Measurements from ENCODE around the gene SOX9.
"Not testable (repeated sequence)": the region's sequence is repeated elsewhere in the genome, so short reads cannot be mapped to it uniquely, and the experiment has no call there.

SOX9 gene

GRCh38 chr17:72126575-72127486, 6.0 kb downstream of the SOX9 start:
- DNase-seq = no peak

DNA sequence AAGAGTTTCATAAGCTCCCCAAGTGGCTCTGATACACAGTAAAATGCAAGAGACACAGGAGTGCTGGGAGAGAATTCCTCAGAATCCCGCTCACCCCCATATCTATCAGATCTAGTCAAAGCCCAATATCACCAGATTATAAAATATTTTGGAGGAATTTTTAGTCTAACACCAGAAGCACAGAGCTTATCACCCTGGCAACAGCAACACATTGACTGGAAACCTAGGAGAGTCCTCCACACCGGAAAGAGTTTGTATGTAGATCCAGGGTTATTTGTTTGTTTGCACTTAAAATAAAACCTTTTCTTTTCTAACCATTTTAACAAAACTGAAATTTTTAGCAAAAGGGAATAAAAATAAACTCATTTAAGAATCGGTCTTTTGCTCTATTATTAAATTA, 7.2 kb downstream of the SOX9 start:
- DNase-seq = no peak

GRCh38 chr17:72134608-72135394, 14.0 kb downstream of the SOX9 start:
- DNase-seq = no peak

GRCh38 chr17:72135546-72136325, 14.9 kb downstream of the SOX9 start:
- DNase-seq = no peak

DNA sequence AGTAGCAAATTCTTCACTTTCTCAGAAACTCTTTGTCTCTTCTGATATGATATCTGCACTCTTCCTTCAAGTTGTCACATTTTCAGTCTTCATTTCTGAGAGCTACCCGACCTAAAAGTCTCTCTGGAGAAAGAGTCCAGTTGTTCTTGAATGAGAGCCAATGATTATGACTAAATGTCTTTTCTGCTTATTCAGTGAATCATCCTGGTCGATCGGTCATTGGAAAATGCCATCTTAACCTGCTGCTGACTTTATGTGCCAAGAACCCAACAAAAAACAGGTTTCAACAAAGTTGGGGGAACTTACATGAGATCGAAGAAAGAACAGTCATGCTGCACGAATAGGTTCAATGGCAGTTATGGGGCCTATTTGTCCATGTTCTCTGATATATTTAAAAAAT, 15.9 kb downstream of the SOX9 start:
- no peak for DNase-seq

DNA sequence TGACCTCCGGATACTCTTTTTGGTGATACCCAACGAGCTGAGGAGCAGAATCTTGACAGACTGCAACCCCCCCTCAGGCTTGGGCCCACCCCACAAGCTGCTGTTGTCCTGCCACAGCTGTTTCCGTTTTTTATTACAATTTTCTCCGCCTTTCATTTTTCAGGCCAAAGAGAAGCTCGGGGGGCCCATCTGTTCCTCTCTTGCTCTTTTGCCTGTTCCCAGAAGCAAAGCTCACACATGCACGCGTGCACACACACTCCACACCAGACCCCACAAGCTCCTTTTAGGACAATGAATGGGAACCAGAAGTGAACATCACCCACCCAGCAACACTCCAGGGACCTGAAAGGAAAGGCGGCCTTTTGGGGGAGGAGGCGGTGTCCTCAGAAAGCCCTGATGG, 16.3 kb downstream of the SOX9 start:
- DNase-seq = no peak

- no peak for DNase-seq
Observed at GRCh38 chr17:72139212-72139611, 18.4 kb downstream of the SOX9 start.

DNA sequence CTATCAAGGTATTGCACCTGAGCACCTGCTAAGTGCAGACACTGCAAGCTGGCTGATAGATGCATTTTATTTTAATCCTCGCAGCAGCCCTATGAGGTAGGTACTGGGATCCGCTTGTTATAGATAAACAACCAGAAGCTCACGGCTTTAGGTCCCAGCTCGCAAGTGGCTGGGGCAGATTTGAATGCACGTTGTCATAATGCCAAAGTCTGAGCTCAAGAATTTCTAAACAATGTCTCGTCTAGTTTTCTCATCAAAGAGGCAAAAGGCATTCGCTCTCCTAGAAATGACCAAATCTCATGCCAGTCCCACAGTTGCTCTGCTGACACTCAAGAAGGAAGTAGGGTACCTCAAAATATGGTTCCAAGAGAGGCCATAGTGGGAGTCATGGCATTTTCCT, 20.5 kb downstream of the SOX9 start:
- DNase-seq = no peak

GRCh38 chr17:72142097-72142496, 21.3 kb downstream of the SOX9 start:
- DNase-seq = not testable (repeated sequence)

DNA sequence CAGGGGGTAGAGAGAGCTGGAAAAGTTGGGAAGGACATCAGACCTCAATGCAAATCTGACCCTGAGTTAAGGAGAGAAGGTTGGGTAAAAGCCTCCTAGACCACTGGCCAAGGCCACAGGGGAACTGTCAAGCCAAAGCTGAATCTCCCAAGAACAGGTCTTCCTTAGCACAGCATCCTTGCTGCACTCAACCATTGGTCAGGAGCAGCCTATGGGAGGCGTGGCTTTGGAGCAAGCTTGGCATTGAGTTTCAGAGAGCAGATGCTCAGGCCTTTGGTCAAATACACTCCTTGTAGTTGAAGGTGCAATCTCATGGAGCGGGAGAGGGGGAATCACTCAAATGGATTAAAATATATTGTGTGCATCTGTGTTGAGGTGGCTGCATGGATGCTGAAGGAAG, 21.8 kb downstream of the SOX9 start:
- no peak for DNase-seq

DNA sequence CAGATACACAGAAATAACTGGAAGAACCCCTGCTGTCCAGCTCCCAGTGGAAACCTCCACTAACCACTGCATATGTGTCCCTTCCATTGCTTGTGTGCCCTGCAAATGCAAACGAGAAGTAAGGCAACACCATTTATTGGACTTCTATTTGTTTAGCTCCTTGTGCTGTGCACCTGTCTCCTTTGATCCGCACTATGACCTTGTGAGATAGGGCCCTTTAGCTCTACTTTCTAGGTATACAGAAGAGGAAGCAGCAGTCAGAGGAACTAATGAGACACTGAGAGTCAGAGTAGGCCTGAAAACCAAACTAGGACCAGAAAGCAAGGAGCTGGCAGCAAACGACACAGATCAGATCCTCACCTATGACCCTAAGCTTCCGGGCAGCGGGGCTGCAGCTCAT, 22.4 kb downstream of the SOX9 start:
- no peak for DNase-seq

- DNase-seq = no peak
Observed at GRCh38 chr17:72144101-72144500, 23.3 kb downstream of the SOX9 start.

DNA sequence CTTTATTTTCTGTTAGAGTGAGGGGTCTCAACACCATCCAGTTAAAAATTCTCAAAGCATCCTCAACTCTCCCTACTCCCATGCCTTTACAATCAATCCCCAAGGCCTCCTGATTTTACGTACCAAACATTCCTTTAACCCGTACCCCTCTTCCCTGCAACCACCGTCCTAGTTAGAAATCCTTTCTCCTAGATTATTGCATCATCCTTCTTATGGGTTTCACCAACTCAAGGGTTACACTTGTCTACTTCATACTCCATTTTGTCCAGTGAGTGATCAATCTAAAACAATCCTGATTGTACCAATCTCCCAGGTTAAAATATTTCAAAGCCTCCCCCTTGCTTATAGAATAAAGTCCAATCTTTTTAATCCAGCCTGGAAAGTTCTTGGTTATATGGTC, 24.7 kb downstream of the SOX9 start:
- no peak for DNase-seq

DNA sequence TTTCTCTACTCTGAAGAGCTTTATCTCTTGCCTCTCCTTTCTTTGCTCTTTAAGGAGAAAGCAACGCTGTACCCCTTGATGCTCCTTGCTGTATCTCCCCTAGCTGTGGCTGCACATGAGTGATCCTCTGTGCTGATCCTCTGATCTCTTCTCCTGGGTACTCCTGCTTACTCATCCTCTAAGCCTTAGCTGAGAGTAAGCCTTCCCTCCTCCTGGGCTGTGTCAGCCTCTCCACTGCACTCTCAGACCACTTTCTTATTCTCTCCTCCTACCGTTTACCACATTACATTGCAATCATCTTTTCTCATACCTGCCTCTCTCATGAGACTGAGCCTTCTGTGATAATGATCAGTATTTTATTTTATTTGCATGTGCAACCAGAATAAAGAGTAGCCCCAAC, 25.1 kb downstream of the SOX9 start:
- no peak for DNase-seq

- DNase-seq = no peak
Observed at GRCh38 chr17:72146371-72146770, 25.6 kb downstream of the SOX9 start.

- no peak for DNase-seq
Observed at GRCh38 chr17:72150632-72151460, 30.0 kb downstream of the SOX9 start.

DNA sequence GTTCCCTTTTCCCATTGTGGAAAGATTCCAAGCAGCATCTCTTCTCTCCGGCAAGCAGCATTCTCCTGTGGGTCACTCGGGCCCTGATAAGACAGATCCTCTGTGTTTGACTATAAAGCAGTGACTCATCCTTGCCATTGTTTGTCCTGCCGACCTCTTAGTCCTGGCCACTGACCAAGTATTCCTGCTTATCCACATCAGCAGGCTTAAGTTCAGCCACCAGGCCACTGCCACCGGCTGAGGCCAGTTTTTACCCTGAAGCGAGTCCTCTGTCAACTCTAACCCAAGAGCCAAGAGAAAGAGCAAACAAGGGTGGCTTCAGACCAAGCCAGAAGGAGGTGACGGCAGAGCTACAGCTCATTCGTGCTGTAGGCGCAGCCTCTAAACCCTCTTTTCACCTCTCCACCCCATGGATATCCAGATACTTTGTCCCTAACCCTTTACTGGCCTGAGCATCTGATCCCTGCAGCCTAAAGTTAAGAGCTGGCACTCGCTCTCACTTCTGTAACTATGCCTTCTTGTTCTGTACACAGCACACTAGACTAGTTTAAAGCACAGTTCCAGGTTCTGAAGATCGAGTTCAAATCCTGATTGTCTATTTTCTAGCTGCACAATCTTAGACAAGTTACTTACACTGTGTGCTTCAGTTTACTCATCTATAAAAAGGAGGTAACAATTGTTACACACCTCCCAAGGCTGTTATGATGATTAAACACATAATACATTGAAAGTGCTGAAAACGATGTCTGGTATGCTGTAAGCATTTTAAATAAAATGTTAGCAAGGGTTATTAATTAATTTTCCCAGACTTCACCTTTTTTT, 31.0 kb downstream of the SOX9 start:
- DNase-seq = no peak

- no peak for DNase-seq
Observed at GRCh38 chr17:72152387-72152929, 31.6 kb downstream of the SOX9 start.

GRCh38 chr17:72158895-72159885, 38.4 kb downstream of the SOX9 start:
- no peak for DNase-seq

DNA sequence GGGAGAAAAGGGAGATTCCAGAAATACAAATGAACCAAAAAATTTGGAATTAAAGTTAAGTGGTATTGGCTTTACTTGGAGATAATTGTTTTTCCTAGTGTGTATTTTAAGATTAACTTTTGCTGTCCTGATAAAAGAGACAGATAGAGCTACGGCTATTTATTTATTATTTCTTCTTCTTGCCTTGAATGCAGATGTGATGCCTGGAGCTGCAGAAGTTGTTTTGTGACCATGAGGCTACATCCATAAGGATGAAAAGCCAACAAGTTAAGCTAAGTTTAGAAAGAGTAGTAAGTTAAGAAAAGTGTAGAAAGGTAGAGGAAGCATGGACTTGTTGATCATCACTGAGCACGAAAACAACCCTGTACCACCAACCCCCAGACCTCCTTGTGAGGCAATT, 41.7 kb downstream of the SOX9 start:
- DNase-seq = no peak
